BLaER1 (cell line): ENCODE data around the gene ALDH5A1.

Experiments
- H3K27ac ChIP-seq: shearing (Covaris generic); formaldehyde crosslinking; 2 replicates; pipeline ENCODE4 v1.8.1; 2022
- H3K27me3 ChIP-seq: shearing (Covaris generic); formaldehyde crosslinking; 2 replicates; pipeline ENCODE4 v1.8.1; 2022
- H3K36me3 ChIP-seq: shearing (Covaris generic); formaldehyde crosslinking; 2 replicates; pipeline ENCODE4 v1.8.1; 2022
- H3K4me1 ChIP-seq: shearing (Covaris generic); formaldehyde crosslinking; 2 replicates; pipeline ENCODE4 v1.8.1; 2022
- H3K4me2 ChIP-seq: shearing (Covaris generic); formaldehyde crosslinking; 2 replicates; pipeline ENCODE4 v1.8.1; 2022
- H3K4me3 ChIP-seq: shearing (Covaris generic); formaldehyde crosslinking; 2 replicates; pipeline ENCODE4 v1.8.1; 2022
- H3K9ac ChIP-seq: shearing (Covaris generic); formaldehyde crosslinking; 2 replicates; pipeline ENCODE4 v1.8.1; 2022
- H3K9me3 ChIP-seq: shearing (Covaris generic); formaldehyde crosslinking; 2 replicates; pipeline ENCODE4 v1.8.1; 2022
- H4K20me1 ChIP-seq: shearing (Covaris generic); formaldehyde crosslinking; 2 replicates; pipeline ENCODE4 v1.8.1; 2022
- Cebpa-rat ChIP-seq: shearing (Covaris generic); IDR thresholded peaks from 2 replicates; pipeline ENCODE4 v1.8.1; 2022

ALDH5A1 gene

DNA sequence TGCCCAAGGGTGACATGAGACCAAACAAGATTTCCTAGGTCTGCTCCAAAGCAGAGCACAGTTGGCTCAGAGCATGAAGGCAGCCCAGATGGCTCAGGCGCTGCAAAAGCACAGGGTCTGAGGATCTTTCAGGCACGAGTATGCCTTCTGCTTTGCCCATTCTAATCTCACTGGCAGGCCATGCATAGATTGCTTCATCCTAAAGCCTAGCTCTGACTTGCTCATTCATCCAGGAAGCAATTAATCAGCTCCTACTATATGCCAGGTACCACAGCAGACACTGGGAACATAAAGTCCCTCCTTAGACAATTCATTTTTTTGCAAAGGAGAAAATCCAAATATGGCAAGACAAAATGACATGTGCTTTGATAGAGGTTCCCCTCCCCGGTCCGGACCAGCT is 36.6 kb upstream of the ALDH5A1 start:
- Histone ChIP-seq H3K27ac (no peak overlapping the region), H4K20me1 (no peaks in the 10 kb centered on the region), H3K27me3 (no peaks in the 10 kb centered on the region), H3K4me1 (no peaks in the 10 kb centered on the region), H3K4me2 (no peak overlapping the region), H3K9ac (no peak overlapping the region), H3K9me3 (no peaks in the 10 kb centered on the region), H3K36me3 (no peaks in the 10 kb centered on the region), H3K4me3 (no peak overlapping the region)
- no peak for TF ChIP-seq Cebpa-rat

DNA sequence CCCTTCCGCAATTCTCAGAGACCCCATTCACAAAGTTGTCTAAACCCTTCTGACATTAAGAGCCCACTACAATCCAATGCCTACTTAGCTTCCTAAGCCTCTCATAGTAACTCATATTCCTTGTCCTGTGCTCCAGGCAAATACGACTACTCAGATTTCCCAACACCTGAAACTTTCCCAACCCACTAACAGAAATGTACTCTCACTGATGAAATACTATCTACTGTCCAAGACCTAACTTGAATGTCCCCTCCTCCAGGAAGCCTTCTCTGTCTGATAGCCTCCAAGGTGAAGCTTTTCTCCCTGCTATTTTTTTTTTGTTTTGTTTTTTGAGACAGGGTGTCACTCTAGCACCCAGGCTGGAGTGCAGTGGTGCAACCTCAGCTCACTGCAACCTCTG is 35.8 kb upstream of the ALDH5A1 start:
- no peaks in the 10 kb centered on the region for H3K36me3 ChIP-seq
- no peak overlapping the region for H3K9ac ChIP-seq
- no peak for TF ChIP-seq Cebpa-rat
- H4K20me1 ChIP-seq = no peaks in the 10 kb centered on the region
- H3K4me3 ChIP-seq = no peak overlapping the region
- H3K27me3 ChIP-seq = no peaks in the 10 kb centered on the region
- no peaks in the 10 kb centered on the region for H3K9me3 ChIP-seq
- H3K4me2 ChIP-seq = no peak overlapping the region
- no peaks in the 10 kb centered on the region for H3K4me1 ChIP-seq
- H3K27ac ChIP-seq = no peak overlapping the region

DNA sequence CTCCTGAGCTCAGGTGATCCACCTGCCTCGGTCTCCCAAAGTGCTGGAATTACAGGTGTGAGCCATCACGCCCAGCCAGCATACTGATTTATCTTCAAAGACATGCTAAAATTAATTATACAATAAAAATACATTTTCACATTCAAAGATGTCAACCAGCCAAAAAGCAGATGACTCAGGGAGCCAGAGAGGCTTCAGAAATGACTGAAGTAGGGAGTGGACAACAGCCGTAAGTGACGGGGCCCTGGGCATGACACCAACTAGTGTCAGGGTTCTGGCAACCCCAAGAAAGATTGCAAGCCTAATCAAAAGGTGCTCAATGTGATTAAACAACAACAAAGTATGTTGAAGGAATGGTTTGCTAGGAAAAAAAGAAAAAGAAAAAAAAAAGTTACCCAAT is 33.8 kb upstream of the ALDH5A1 start:
- Histone ChIP-seq H3K9me3 (no peaks in the 10 kb centered on the region), H3K27me3 (no peaks in the 10 kb centered on the region), H3K36me3 (no peaks in the 10 kb centered on the region), H4K20me1 (no peaks in the 10 kb centered on the region), H3K4me2 (no peak overlapping the region), H3K9ac (no peak overlapping the region), H3K4me3 (no peak overlapping the region), H3K4me1 (no peaks in the 10 kb centered on the region), H3K27ac (no peak overlapping the region)
- TF ChIP-seq Cebpa-rat = no peak

DNA sequence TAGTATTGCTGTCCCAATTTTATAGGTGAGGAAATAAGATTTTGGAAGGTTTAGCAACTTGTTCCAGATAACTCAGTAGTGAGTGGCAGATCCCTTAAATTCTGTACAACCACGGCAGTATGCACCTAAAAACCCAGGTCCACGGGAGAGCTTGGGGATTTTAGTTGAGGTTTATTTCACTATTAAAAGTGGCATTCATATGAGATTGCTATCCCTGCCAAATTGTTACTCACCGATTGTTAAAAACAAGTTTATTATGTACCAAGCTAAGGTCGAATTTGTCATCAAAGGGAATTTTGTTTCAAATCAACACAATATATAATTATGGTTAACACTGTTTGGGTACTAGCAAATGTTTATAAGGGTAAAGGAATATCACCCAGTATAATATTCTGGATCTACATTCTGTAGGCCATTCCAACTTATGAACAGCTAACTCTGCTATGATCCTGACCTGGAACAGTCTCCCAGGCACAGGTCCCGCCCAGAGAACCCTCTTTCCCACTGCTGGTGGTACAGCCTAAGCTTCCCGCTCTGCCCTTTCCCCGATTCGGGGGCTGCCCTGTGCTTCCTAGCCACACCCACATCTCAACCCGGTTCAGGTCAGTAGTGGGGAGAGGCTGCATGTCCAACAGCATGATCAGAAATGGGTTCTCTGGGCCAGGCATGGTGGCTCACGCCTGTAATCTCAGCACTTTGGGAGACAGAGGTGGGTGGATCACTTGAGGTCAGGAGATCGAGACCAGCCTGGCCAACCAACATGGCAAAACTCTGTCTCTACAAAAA is 30.3 kb upstream of the ALDH5A1 start:
- Histone ChIP-seq H3K9me3 (no peaks in the 10 kb centered on the region), H3K9ac (no peak overlapping the region), H3K27me3 (no peaks in the 10 kb centered on the region), H3K4me3 (no peak overlapping the region), H3K36me3 (no peaks in the 10 kb centered on the region), H4K20me1 (no peaks in the 10 kb centered on the region), H3K4me2 (no peak overlapping the region), H3K27ac (no peak overlapping the region), H3K4me1 (no peaks in the 10 kb centered on the region)
- TF ChIP-seq Cebpa-rat = no peak

DNA sequence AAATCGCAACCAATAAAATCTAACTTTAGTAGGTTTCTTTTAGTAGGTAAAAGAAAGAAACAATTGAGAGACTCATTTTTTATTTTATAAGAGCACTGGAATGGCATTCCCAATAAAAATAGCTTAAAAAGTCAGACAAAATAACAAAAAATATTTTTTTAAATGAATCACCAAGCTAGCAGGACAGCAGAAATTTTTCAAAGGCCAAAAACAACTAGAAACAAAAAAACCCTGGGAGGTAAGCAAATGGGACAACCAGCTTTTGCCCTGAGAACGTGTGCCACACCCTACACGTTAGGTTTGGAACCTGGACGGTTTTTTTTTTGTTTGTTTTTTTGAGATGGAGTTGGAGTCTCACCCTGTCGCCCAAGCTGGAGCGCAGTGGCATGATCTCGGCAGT is 25.0 kb upstream of the ALDH5A1 start:
- no peak for TF ChIP-seq Cebpa-rat
- H3K9me3 ChIP-seq = no peaks in the 10 kb centered on the region
- no peaks in the 10 kb centered on the region for H3K4me1 ChIP-seq
- H3K9ac ChIP-seq = no peak overlapping the region
- H3K36me3 ChIP-seq = no peaks in the 10 kb centered on the region
- no peak overlapping the region for H3K4me3 ChIP-seq
- H3K27me3 ChIP-seq = no peaks in the 10 kb centered on the region
- no peak overlapping the region for H3K27ac ChIP-seq
- no peaks in the 10 kb centered on the region for H4K20me1 ChIP-seq
- H3K4me2 ChIP-seq = no peak overlapping the region

DNA sequence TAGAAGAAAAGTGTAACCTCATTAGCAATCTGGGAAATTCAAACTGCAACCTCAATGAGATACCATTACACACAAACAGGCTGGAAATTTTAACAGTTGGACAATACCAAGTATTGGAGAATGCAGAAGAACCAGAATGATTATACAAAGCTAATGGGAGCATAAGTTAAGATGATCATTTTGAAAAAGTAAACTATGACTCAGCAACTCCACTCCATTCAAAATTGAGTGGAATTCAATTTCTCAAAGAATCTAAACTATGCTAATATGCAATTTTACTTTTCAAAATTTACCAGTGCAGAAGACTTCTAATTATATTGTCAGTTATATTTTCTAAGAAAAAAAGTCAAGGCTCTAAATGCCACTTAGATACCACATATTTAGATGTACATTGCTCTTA is 22.6 kb upstream of the ALDH5A1 start:
- no peak overlapping the region for H3K9ac ChIP-seq
- no peaks in the 10 kb centered on the region for H3K36me3 ChIP-seq
- no peaks in the 10 kb centered on the region for H4K20me1 ChIP-seq
- no peak overlapping the region for H3K27ac ChIP-seq
- H3K4me2 ChIP-seq = no peak overlapping the region
- TF ChIP-seq Cebpa-rat = no peak
- no peaks in the 10 kb centered on the region for H3K4me1 ChIP-seq
- no peaks in the 10 kb centered on the region for H3K9me3 ChIP-seq
- no peak overlapping the region for H3K4me3 ChIP-seq
- H3K27me3 ChIP-seq = no peaks in the 10 kb centered on the region

DNA sequence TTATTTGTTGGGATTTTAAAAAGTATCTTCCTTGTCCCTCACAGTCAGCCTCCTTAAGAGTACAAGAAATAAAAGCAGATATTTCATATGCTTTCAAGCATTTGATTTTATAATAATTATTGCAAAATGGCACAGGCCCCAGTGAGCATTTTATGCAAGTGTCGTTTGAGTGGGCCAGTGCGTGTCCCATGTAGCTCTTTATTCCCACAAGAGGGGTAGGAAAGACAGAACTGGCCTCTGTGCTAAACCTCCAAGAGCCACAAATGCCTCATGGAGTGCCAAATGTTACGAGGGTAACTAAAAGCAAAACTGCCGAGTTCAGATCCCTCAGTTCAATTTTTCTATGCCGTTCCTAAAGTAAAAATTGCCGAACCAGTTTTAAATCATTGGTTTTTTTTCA is 18.1 kb upstream of the ALDH5A1 start:
- H3K27ac ChIP-seq = no peak overlapping the region
- H3K9ac ChIP-seq = no peak overlapping the region
- no peak for TF ChIP-seq Cebpa-rat
- no peak overlapping the region for H3K4me3 ChIP-seq
- H3K27me3 ChIP-seq = no peaks in the 10 kb centered on the region
- H3K4me2 ChIP-seq = no peak overlapping the region
- no peaks in the 10 kb centered on the region for H3K36me3 ChIP-seq
- no peaks in the 10 kb centered on the region for H4K20me1 ChIP-seq
- no peaks in the 10 kb centered on the region for H3K4me1 ChIP-seq
- no peaks in the 10 kb centered on the region for H3K9me3 ChIP-seq

DNA sequence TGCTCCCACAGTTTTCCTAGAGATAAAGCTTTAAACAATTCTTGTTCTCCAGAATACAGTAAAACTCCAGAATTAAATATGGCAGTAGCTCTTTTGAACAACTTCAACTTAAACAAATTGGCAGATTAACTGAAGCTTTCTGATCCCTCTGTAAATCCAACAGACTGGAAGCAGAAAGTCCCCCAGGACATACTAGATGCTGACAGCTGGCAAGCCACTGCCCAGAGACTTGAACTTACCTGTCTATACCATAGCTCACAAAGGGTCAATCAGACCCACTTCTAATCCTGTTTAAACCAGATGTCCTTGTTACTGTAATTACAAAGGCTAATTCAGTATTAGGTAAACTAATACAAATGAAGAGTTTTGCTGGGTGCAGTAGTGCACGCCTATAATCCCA is 17.7 kb upstream of the ALDH5A1 start:
- no peaks in the 10 kb centered on the region for H3K27me3 ChIP-seq
- H4K20me1 ChIP-seq = no peaks in the 10 kb centered on the region
- no peaks in the 10 kb centered on the region for H3K36me3 ChIP-seq
- no peak overlapping the region for H3K4me3 ChIP-seq
- H3K27ac ChIP-seq = no peak overlapping the region
- H3K4me1 ChIP-seq = no peaks in the 10 kb centered on the region
- H3K9ac ChIP-seq = no peak overlapping the region
- no peaks in the 10 kb centered on the region for H3K9me3 ChIP-seq
- no peak for TF ChIP-seq Cebpa-rat
- H3K4me2 ChIP-seq = no peak overlapping the region

DNA sequence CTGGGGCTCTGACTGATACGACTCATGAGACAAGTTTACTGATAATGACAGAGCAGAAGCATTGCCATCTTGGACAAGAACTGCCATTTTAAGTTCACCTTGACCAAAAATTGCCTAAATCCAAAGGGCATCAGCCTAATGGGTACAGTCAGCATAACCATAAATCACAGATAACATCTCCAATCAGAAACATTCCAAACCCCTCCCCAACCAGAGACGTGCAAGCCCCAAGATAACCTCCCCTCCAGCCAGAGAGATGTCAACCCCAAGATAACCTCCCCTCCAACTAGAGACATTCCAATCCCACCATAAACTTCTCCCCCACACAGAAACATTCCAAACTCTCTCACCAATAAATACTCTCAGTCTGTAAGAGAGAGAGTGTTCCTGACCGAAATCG is 15.9 kb upstream of the ALDH5A1 start:
- Histone ChIP-seq H3K9ac (no peak overlapping the region), H3K4me3 (no peak overlapping the region), H3K4me2 (no peak overlapping the region), H3K27ac (no peak overlapping the region), H4K20me1 (no peaks in the 10 kb centered on the region), H3K4me1 (no peaks in the 10 kb centered on the region), H3K27me3 (no peaks in the 10 kb centered on the region), H3K36me3 (no peaks in the 10 kb centered on the region), H3K9me3 (no peaks in the 10 kb centered on the region)
- TF ChIP-seq Cebpa-rat = no peak

DNA sequence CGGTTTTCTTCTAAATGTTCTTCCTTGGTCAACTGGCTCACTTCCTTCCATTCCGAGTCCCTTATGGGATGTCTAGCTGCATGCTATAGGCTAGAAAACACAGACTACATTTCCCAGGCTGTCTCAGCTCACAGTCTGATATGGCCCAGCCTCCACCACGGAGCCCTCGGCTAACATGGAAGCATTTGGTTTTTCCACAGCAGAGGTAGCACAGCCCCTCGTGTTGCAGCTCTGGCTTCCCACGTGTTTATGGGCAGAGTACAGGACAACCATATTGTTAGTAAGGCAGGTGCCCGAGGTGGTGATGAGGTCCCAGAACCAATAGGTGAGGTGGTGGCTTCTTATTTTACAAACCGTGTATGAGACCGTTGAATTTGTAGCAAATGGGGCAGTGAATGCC is 14.1 kb upstream of the ALDH5A1 start:
- Histone ChIP-seq H3K27me3 (no peaks in the 10 kb centered on the region), H3K9me3 (no peaks in the 10 kb centered on the region), H3K36me3 (no peaks in the 10 kb centered on the region), H3K27ac (no peak overlapping the region), H3K4me3 (no peak overlapping the region), H3K4me1 (no peaks in the 10 kb centered on the region), H4K20me1 (no peaks in the 10 kb centered on the region), H3K9ac (no peak overlapping the region), H3K4me2 (no peak overlapping the region)
- no peak for TF ChIP-seq Cebpa-rat

DNA sequence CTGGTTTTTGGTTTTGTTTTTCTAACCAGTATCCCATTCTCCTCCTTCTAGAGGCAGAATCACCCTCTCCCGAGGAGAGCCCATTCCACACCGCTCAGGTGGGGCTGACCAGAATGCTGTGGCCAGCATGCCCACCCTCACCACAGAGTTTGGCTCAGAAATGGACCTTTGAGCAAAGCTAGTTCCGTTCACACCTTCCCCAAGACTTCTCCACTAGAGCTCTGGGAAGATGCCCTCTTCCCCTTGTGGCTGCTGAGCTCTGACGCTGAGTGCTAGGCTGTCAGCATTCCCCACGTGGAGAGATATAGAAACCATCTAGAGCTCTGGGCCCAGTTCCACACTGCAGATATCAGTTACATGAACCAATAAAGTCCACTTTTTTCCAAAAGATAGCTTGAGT is 13.3 kb upstream of the ALDH5A1 start:
- H3K36me3 ChIP-seq = no peaks in the 10 kb centered on the region
- H4K20me1 ChIP-seq = no peaks in the 10 kb centered on the region
- H3K4me3 ChIP-seq = no peak overlapping the region
- no peak overlapping the region for H3K27ac ChIP-seq
- TF ChIP-seq Cebpa-rat = no peak
- H3K27me3 ChIP-seq = no peaks in the 10 kb centered on the region
- H3K9me3 ChIP-seq = no peaks in the 10 kb centered on the region
- H3K4me1 ChIP-seq = no peaks in the 10 kb centered on the region
- H3K4me2 ChIP-seq = no peak overlapping the region
- no peak overlapping the region for H3K9ac ChIP-seq
